Lower leg skin (tissue), 4 donors: ENCODE measurements around the gene PLEKHA1. TPM values are rescaled to one million over a fixed set of nuclear protein-coding genes. Genes with fewer than 3 reads are reported as not detected.

Experiments
- DNase-seq, 2 donors: peaks; one replicate each; pipeline ENCODE4 v3.0.0-alpha.2; 2019; ENCODE audit warnings: low spot score in 2 of 2
- H3K4me3 ChIP-seq: fragments of 200-600 bp; sonication (generic); 2 replicates; pipeline ENCODE4 v1.5.1; 2017; ENCODE audit warnings: mild to moderate bottlenecking, low read depth; ENCODE audit not compliant: poor library complexity, severe bottlenecking
- POLR2A ChIP-seq, 2 donors: fragments of 450-650 bp; IDR thresholded peaks; one replicate each; pipeline ENCODE4 v1.6.1; 2016 to 2017; ENCODE audit warnings: antibody characterized with exemption in 2 of 2, mild to moderate bottlenecking in 1 of 2, moderate library complexity in 1 of 2
- WGBS, 2 donors: methylation state at CpG; one replicate each; pipeline ENCODE4 v1.1.5; 2018; 5-methylcytosine and 5-hydroxymethylcytosine counted together
- intact Hi-C: fragments of 100-400 bp; cut with DNase I; formaldehyde crosslinking; loops from one replicate; pipeline ENCODE4 v1.15.0; 2023; ENCODE audit warnings: low total_unique reads
- total RNA-seq, 4 donors: library from RNA; depleted of rRNA; stranded (reverse); fragments of >200 nt; gene quantifications; one replicate each; pipeline ENCODE4 v1.1.0, GENCODE V29; 2016
- TF ChIP-seq, protein P1 (sequence below), 3 donors: fragments of 450-650 bp; IDR thresholded peaks; one replicate each; pipeline ENCODE4 v1.5.1; 2016; ENCODE audit warnings: antibody characterized with exemption in 3 of 3, mild to moderate bottlenecking in 3 of 3, moderate library complexity in 2 of 3

The PLEKHA1 gene
- total RNA-seq, 4 donors from 2014 or later, result 83.6 to 116 (median 105) TPM

DNA sequence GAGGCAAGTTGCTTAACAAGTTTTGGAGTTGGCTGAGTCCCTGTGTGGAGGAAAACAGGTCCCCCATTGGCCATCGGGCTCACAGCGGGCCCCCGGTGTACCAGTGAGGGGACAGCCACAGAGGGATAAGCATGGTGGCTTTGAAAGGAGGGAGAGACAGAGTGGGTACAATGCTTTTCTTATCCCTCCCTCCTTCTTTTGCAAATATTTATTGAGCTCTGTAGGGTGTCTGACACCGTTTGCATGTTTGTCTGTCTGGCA lies 89.7 kb downstream of the PLEKHA1 start:
- TF ChIP-seq, protein P1, sequence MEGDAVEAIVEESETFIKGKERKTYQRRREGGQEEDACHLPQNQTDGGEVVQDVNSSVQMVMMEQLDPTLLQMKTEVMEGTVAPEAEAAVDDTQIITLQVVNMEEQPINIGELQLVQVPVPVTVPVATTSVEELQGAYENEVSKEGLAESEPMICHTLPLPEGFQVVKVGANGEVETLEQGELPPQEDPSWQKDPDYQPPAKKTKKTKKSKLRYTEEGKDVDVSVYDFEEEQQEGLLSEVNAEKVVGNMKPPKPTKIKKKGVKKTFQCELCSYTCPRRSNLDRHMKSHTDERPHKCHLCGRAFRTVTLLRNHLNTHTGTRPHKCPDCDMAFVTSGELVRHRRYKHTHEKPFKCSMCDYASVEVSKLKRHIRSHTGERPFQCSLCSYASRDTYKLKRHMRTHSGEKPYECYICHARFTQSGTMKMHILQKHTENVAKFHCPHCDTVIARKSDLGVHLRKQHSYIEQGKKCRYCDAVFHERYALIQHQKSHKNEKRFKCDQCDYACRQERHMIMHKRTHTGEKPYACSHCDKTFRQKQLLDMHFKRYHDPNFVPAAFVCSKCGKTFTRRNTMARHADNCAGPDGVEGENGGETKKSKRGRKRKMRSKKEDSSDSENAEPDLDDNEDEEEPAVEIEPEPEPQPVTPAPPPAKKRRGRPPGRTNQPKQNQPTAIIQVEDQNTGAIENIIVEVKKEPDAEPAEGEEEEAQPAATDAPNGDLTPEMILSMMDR (IDR thresholded peaks at IDR 0.05), result no peak
- TF ChIP-seq POLR2A (IDR thresholded peaks at IDR 0.05), result no peak
- intact Hi-C loops, result no loop called here
- no peak for DNase-seq
- 56 to 74% methylated on average over 4 of the region's 4 CpGs for WGBS, 2 donors
- no peak overlapping the region for H3K4me3 ChIP-seq

DNA sequence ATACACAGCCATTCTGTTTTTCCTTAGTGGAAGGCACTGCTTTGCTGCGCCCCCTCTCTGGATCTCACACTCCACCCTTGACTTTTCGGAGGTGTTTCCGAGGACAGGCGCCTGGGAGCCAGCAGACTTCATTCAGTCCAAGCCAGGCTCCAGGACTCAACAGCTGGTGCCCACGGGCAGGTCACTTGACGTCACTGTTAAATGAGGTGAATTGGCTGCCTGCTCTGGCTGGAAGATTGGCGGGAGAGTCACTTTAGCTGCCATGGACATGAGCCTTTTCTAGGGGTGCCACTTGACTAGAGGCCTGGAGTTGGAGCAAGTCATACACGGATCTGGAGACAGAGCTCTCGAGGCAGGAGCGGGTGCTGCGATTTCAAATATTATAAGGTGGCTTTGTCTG lies 90.1 kb downstream of the PLEKHA1 start:
- no peak overlapping the region for H3K4me3 ChIP-seq
- WGBS, 2 donors, result 88 to 89% methylated on average over 11 of the region's 11 CpGs
- intact Hi-C loops, result no loop called here

DNA sequence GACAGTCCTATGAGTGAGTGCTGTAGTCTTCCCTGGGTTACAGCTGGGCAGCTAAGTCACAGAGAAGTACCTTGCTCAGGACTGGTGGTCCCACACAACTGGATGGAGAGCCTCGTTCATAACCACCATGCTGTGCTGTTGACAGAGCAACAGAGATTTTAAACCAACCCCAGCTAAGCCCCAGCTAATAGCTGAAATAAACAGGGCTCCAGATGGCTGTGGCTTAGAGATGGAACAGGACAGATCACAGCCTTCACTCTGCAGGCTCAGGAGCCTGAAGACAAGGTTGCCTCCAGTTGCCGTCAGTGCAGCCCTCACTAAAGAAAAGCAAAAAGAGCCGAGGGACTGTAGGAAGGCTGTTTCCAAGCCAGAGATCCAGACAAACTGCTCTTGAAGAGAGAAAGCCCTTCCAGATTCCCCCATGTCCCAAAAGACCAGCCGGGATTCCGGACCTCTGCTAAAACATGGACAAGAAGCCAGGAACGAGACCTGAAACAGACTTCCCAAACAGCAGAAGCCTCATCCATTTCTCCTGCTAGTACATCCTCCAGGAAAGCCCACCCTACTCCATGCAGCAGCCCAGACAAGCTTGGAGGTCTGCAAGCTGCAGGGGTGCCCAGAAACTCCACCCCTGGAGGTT lies 91.0 kb downstream of the PLEKHA1 start:
- WGBS, 2 donors, result 83 to 88% methylated on average over 6 of the region's 6 CpGs
- peak in 1 of 2 donors; percentile 79 for DNase-seq
- H3K4me3 ChIP-seq, result no peak overlapping the region
- TF ChIP-seq, protein P1 (IDR thresholded peaks at IDR 0.05), result no peak
- TF ChIP-seq POLR2A (IDR thresholded peaks at IDR 0.05), result no peak
- intact Hi-C loops, result no loop called here

More for the DNA sequence above, 90.1 kb downstream of the PLEKHA1 start:
- peak in 1 of 2 donors; percentile 81 for DNase-seq
- TF ChIP-seq, protein P1 (IDR thresholded peaks at IDR 0.05), result no peak
- no peak for TF ChIP-seq POLR2A (IDR thresholded peaks at IDR 0.05)

DNA sequence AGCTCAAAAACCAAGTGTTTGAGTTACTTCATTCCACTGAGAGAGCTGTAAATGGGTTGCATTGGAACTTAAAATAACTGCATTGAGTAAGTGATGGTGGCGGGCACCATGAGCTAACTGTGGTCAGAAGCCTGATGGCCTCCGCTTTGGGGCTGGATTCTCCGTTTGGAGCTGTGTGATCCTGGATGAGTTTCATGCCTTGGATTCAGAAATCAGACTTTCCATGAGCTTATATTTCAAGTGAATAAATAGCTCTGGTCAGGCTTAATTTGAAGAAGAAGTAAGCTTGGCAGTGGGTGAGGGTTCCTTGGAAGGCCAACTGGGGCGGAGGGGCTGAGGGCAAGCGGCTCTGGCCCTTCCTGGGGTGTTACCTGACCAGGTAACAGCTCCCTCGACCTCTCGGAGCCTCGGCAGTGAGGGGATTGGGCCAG lies 92.5 kb downstream of the PLEKHA1 start:
- TF ChIP-seq POLR2A (IDR thresholded peaks at IDR 0.05), result no peak
- peak in 1 of 2 donors; percentile 54 for DNase-seq
- WGBS, 2 donors, result 76 to 86% methylated on average over 8 of the region's 8 CpGs
- H3K4me3 ChIP-seq, result no peak overlapping the region
- intact Hi-C loops, result no loop called here

DNA sequence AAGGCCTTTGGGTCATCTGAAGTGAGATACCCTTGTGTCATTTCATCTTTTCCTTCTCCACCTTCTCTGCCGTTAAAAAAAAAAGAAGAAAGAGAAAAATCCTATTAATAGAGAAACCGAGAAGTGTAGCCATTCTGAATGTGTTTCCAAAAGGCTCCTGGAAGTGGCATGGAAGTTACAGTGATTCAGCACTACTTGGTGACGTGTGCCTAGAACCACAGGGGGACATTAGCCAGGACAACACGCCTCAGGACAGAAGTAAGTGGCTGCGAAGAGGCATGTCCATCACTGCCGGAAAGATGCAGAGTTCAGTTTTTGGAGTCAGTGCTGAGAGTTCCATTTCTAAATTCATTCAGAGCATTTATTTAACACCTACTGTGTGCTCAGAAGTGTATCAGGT lies 93.2 kb downstream of the PLEKHA1 start:
- 87 to 90% methylated on average over 6 of the region's 6 CpGs for WGBS, 2 donors
- no peak overlapping the region for H3K4me3 ChIP-seq
- intact Hi-C loops, result no loop called here
- peak in 1 of 2 donors; percentile 32 for DNase-seq
- TF ChIP-seq POLR2A (IDR thresholded peaks at IDR 0.05), result no peak
- TF ChIP-seq, protein P1 (IDR thresholded peaks at IDR 0.05), result no peak

DNA sequence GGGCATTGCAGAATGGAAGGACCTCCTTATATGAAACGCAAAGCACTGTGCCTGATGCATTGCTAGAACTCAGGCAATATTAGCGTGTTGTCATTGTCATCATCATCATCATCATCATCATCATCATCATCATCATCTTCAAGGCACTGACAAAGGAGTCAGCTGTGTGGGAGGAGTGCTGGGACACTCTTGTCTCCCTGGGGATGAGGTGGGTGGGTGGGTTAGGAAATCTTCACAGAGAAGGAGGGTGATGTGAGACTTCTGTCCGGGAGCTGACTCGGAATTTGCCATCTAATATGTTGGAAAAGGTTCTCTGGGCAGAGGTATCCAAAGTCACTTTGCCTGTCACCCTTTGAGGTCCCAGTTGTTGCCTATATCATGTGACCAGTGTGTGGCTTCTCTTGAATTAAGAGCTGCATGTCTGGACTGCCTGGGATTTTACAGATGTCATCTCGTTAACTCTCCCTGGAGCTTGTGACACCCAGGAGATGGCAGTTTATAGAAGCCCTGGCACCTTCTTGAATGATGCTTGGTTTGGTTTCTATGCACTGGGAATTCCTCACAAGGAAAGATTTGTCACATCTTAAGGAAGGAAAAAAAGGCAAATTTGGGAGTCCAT lies 93.9 kb downstream of the PLEKHA1 start:
- TF ChIP-seq, protein P1 (IDR thresholded peaks at IDR 0.05), result no peak
- no peak for TF ChIP-seq POLR2A (IDR thresholded peaks at IDR 0.05)
- DNase-seq, result no peak
- H3K4me3 ChIP-seq, result no peak overlapping the region
- intact Hi-C loops, result no loop called here
- WGBS, 2 donors, result 64 to 74% methylated on average over 5 of the region's 5 CpGs
